Measurements from ENCODE around the gene CA5A.
"Not testable (repeated sequence)": the region's sequence is repeated elsewhere in the genome, so short reads cannot be mapped to it uniquely, and the experiment has no call there.

The CA5A gene

GRCh38 chr16:87922250-87922871, 14.0 kb downstream of the CA5A start:
- DNase-seq: no peak

GRCh38 chr16:87921236-87921773, 15.0 kb downstream of the CA5A start:
- no peak for DNase-seq

- no peak for DNase-seq
Observed at GRCh38 chr16:87919681-87919994, 16.7 kb downstream of the CA5A start.

GRCh38 chr16:87918866-87919680, 17.3 kb downstream of the CA5A start:
- no peak for DNase-seq

GRCh38 chr16:87918338-87918737, 18.0 kb downstream of the CA5A start:
- DNase-seq: no peak

GRCh38 chr16:87917503-87917902, 18.8 kb downstream of the CA5A start:
- DNase-seq: no peak

GRCh38 chr16:87914812-87915211, 21.5 kb downstream of the CA5A start:
- no peak for DNase-seq

GRCh38 chr16:87914021-87914725, 22.2 kb downstream of the CA5A start:
- not testable (repeated sequence) for DNase-seq

GRCh38 chr16:87912691-87913090, 23.6 kb downstream of the CA5A start:
- not testable (repeated sequence) for DNase-seq

GRCh38 chr16:87911106-87911763, 25.1 kb downstream of the CA5A start:
- DNase-seq: not testable (repeated sequence)

- peak; percentile 64 for DNase-seq
Observed at GRCh38 chr16:87909203-87909935, 27.0 kb downstream of the CA5A start.

- not testable (repeated sequence) for DNase-seq
Observed at GRCh38 chr16:87908101-87908500, 28.2 kb downstream of the CA5A start.

GRCh38 chr16:87905521-87905920, 30.8 kb downstream of the CA5A start:
- not testable (repeated sequence) for DNase-seq

GRCh38 chr16:87904963-87905362, 31.4 kb downstream of the CA5A start:
- DNase-seq: not testable (repeated sequence)

GRCh38 chr16:87900489-87900888, 35.8 kb downstream of the CA5A start:
- not testable (repeated sequence) for DNase-seq

GRCh38 chr16:87897521-87898505, 38.5 kb downstream of the CA5A start:
- no peak for DNase-seq

GRCh38 chr16:87896924-87897520, 39.3 kb downstream of the CA5A start:
- DNase-seq: not testable (repeated sequence)

- not testable (repeated sequence) for DNase-seq
Observed at GRCh38 chr16:87896176-87896890, 40.0 kb downstream of the CA5A start.

GRCh38 chr16:87895641-87896141, 40.6 kb downstream of the CA5A start:
- no peak for DNase-seq
